Neural cell (in vitro differentiated cells): ENCODE data around the gene IFI16. TPM values are rescaled to one million over a fixed set of nuclear protein-coding genes. Genes with fewer than 3 reads are reported as not detected.

Experiments used
- H2AFZ ChIP-seq: fragments of 200-600, 300-800 bp; sonication (generic), shearing (Covaris generic); 2 replicates; pipeline ENCODE4 v1.6.0; 2014; ENCODE audit warnings: low read depth, mild to moderate bottlenecking, antibody characterized with exemption, low read length, moderate library complexity
- H3F3A ChIP-seq: fragments of 200-600 bp; shearing (Covaris generic); 2 replicates; pipeline ENCODE4 v1.6.1; 2016; ENCODE audit warnings: mild to moderate bottlenecking, moderate library complexity, mixed read lengths, antibody characterized with exemption, low read length; ENCODE audit not compliant: insufficient read depth, poor library complexity, severe bottlenecking
- H3K27ac ChIP-seq: fragments of 200-600, 300-800 bp; sonication (generic), shearing (Covaris generic); 2 replicates; pipeline ENCODE4 v1.5.1; 2014; ENCODE audit warnings: mild to moderate bottlenecking, low read length, moderate library complexity
- H3K27me3 ChIP-seq: fragments of 300-800, 200-600 bp; sonication (generic), shearing (Covaris generic); 2 replicates; pipeline ENCODE4 v1.6.0; 2014; ENCODE audit warnings: mild to moderate bottlenecking, low read depth, low read length, moderate library complexity; ENCODE audit not compliant: insufficient read depth
- H3K36me3 ChIP-seq: fragments of 300-800, 200-600 bp; sonication (generic), shearing (Covaris generic); 2 replicates; pipeline ENCODE4 v1.5.1; 2014; ENCODE audit warnings: mild to moderate bottlenecking, antibody characterized with exemption, low read length, moderate library complexity; ENCODE audit not compliant: insufficient read depth
- H3K4me2 ChIP-seq: fragments of 300-800, 200-600 bp; sonication (generic), shearing (Covaris generic); 2 replicates; pipeline ENCODE4 v1.6.0; 2014; ENCODE audit warnings: mild to moderate bottlenecking, low read length
- H3K4me3 ChIP-seq: fragments of 300-800, 200-600 bp; sonication (generic), shearing (Covaris generic); 2 replicates; pipeline ENCODE4 v1.5.1; 2014; ENCODE audit warnings: mild to moderate bottlenecking, low read length, moderate library complexity
- H3K79me2 ChIP-seq: fragments of 200-600 bp; shearing (Covaris generic); replicated peaks from 2 replicates; pipeline ENCODE4 v1.6.0; 2014; ENCODE audit warnings: mild to moderate bottlenecking, low read length, moderate library complexity; ENCODE audit not compliant: insufficient read depth
- H3K9ac ChIP-seq: fragments of 300-800, 200-600 bp; sonication (generic), shearing (Covaris generic); 2 replicates; pipeline ENCODE4 v1.6.1; 2016; ENCODE audit warnings: mild to moderate bottlenecking, low read length, mixed read lengths
- H3K9me2 ChIP-seq: fragments of 200-600 bp; shearing (Covaris generic); 2 replicates; pipeline ENCODE4 v1.6.1; 2016; ENCODE audit warnings: mild to moderate bottlenecking, low read length, mixed read lengths; ENCODE audit not compliant: insufficient read depth
- H3K9me3 ChIP-seq: fragments of 200-600, 300-800 bp; sonication (generic), shearing (Covaris generic); 2 replicates; pipeline ENCODE4 v1.6.1; 2016; ENCODE audit warnings: mild to moderate bottlenecking, mixed run types, low read length, moderate library complexity, mixed read lengths
- H4K20me1 ChIP-seq: fragments of 200-600 bp; shearing (Covaris generic); 2 replicates; pipeline ENCODE4 v1.6.1; 2016; ENCODE audit warnings: mild to moderate bottlenecking, mixed run types; ENCODE audit not compliant: insufficient read depth
- CTCF ChIP-seq: fragments of 450-650 bp; IDR thresholded peaks from 2 replicates; pipeline ENCODE4 v1.5.1; 2014; ENCODE audit warnings: antibody characterized with exemption, mild to moderate bottlenecking, moderate library complexity; ENCODE audit not compliant: poor library complexity, severe bottlenecking
- EP300 ChIP-seq: fragments of 450-650 bp; conservative IDR thresholded peaks from 2 replicates; pipeline ENCODE4 v1.6.1; 2014; ENCODE audit warnings: antibody characterized with exemption, mild to moderate bottlenecking, moderate library complexity; ENCODE audit not compliant: poor library complexity, severe bottlenecking
- EZH2 ChIP-seq: fragments of 200-600, 300-800 bp; shearing (Covaris generic), sonication (generic); IDR thresholded peaks from 2 replicates; pipeline ENCODE4 v1.6.1; 2014; ENCODE audit warnings: antibody characterized with exemption, low read length, borderline replicate concordance, mild to moderate bottlenecking; ENCODE audit not compliant: insufficient read depth, poor library complexity, severe bottlenecking
- MXI1 ChIP-seq: fragments of 450-650 bp; conservative IDR thresholded peaks from 2 replicates; pipeline ENCODE4 v1.6.1; 2014; ENCODE audit warnings: antibody characterized with exemption, mild to moderate bottlenecking; ENCODE audit not compliant: poor library complexity, severe bottlenecking
- POLR2AphosphoS5 ChIP-seq: IDR thresholded peaks from 2 replicates; pipeline ENCODE4 v1.6.1; 2012
- RAD21 ChIP-seq: fragments of 450-650 bp; conservative IDR thresholded peaks from 2 replicates; pipeline ENCODE4 v1.6.1; 2014; ENCODE audit warnings: antibody characterized with exemption, mild to moderate bottlenecking, moderate library complexity
- REST ChIP-seq: IDR thresholded peaks from 2 replicates; pipeline ENCODE4 v1.6.1; 2012; ENCODE audit warnings: borderline replicate concordance
- SMC3 ChIP-seq: fragments of 450-650 bp; conservative IDR thresholded peaks from 2 replicates; pipeline ENCODE4 v1.6.1; 2014; ENCODE audit warnings: antibody characterized with exemption, mild to moderate bottlenecking, moderate library complexity; ENCODE audit not compliant: poor library complexity
- TAF1 ChIP-seq: IDR thresholded peaks from 2 replicates; pipeline ENCODE4 v1.6.1; 2012; ENCODE audit warnings: low read depth
- polyA plus RNA-seq: library from polyadenylated mRNA; depleted of rRNA; stranded (reverse); fragments of >200 nt; gene quantifications from 2 replicates; pipeline ENCODE4 v1.2.3, GENCODE V29; 2014

The IFI16 gene
- polyA plus RNA-seq, 1 donor from 2014 or later: not detected

GRCh38 chr1:159068886-159069285 lies 59.2 kb downstream of the IFI16 start:
- Histone ChIP-seq H3K9me2 (no peaks in the 10 kb centered on the region), H3K27me3 (no peaks in the 10 kb centered on the region), H3K9ac (no peak overlapping the region), H3K79me2 (no peaks in the 10 kb centered on the region), H3K4me3 (no peak overlapping the region), H2AFZ (no peak overlapping the region), H3K4me2 (no peak overlapping the region), H3K27ac (no peak overlapping the region), H3F3A (no peaks in the 10 kb centered on the region), H3K9me3 (no peaks in the 10 kb centered on the region), H3K36me3 (no peaks in the 10 kb centered on the region), H4K20me1 (no peaks in the 10 kb centered on the region)
- TF ChIP-seq POLR2AphosphoS5: no peak

GRCh38 chr1:159071970-159072582 lies 62.4 kb downstream of the IFI16 start:
- H3K9ac ChIP-seq: no peak overlapping the region
- no peaks in the 10 kb centered on the region for H3K9me3 ChIP-seq
- no peaks in the 10 kb centered on the region for H3K79me2 ChIP-seq
- H2AFZ ChIP-seq: no peak overlapping the region
- no peak overlapping the region for H3K4me2 ChIP-seq
- H3K36me3 ChIP-seq: no peaks in the 10 kb centered on the region
- no peak overlapping the region for H3K27ac ChIP-seq
- no peak overlapping the region for H3K4me3 ChIP-seq
- H3F3A ChIP-seq: no peaks in the 10 kb centered on the region
- H4K20me1 ChIP-seq: no peaks in the 10 kb centered on the region
- H3K27me3 ChIP-seq: no peaks in the 10 kb centered on the region
- H3K9me2 ChIP-seq: no peaks in the 10 kb centered on the region
- TF ChIP-seq RAD21 (peak; percentile 77), TAF1 (no peak), CTCF (peak; percentile 77), REST (no peak), SMC3 (peak; percentile 73)

GRCh38 chr1:159076438-159077119 lies 66.9 kb downstream of the IFI16 start, which contains the start of gene AIM2:
TSS of gene AIM2 (minus strand) at chr1:159076766. CDS start at chr1:159073499, 3,267 bp downstream.
- H3K4me2 ChIP-seq: no peak within 1 kb of the TSS
- no peak within 1 kb of the TSS for H2AFZ ChIP-seq
- H3K9ac ChIP-seq: no peak within 1 kb of the TSS

More at GRCh38 chr1:159076438-159077119, 66.9 kb downstream of the IFI16 start, which contains the start of gene AIM2:
- Histone ChIP-seq H3K9me3 (no peaks in the 10 kb centered on the region), H4K20me1 (no peaks in the 10 kb centered on the region), H3K27ac (no peak within 1 kb of the TSS), H3F3A (no peaks in the 10 kb centered on the region), H3K4me3 (no peak within 1 kb of the TSS), H3K36me3 (no peaks in the 10 kb centered on the region), H3K79me2 (no peaks in the 10 kb centered on the region), H3K27me3 (no peaks in the 10 kb centered on the region), H3K9me2 (no peaks in the 10 kb centered on the region)
- TF ChIP-seq EP300 (no peak), RAD21 (no peak), REST (no peak), TAF1 (no peak), MXI1 (no peak), POLR2AphosphoS5 (no peak), CTCF (no peak), EZH2 (no peak), SMC3 (no peak)
